CD4-positive, CD25-positive, alpha-beta regulatory T cell (primary cell): ENCODE data around the gene SPSB1. TPM values are rescaled to one million over a fixed set of nuclear protein-coding genes. Genes with fewer than 3 reads are reported as not detected.

Source experiments
- ATAC-seq, 2 donors: fragments of 150-1000 bp; cut with Tn5 transposase; one replicate each; pipeline ENCODE4 v1.10.0; 2021; ENCODE audit warnings: low read depth in 2 of 2, moderate number of reproducible peaks in 2 of 2, moderate library complexity in 1 of 2
- DNase-seq, 3 donors: peaks; one replicate each; pipeline versions ENCODE4 v3.0.0 to v3.0.0-alpha.2; 2012 to 2022; ENCODE audit warnings: mixed read lengths in 1 of 3
- H3K27ac ChIP-seq: one replicate; pipeline ENCODE4 v1.7.0; 2013; ENCODE audit warnings: mild to moderate bottlenecking, low read length; ENCODE audit not compliant: insufficient read depth, poor library complexity, severe bottlenecking
- H3K27me3 ChIP-seq: one replicate; pipeline ENCODE4 v1.7.0; 2013; ENCODE audit warnings: low read length; ENCODE audit not compliant: control insufficient read depth, insufficient read depth
- H3K36me3 ChIP-seq: one replicate; pipeline ENCODE4 v1.7.0; 2013; ENCODE audit warnings: mild to moderate bottlenecking, low read length, moderate library complexity; ENCODE audit not compliant: control insufficient read depth, insufficient read depth
- H3K4me1 ChIP-seq: 2 replicates; pipeline ENCODE4 v1.7.0; 2013; ENCODE audit warnings: mild to moderate bottlenecking, low read length; ENCODE audit not compliant: insufficient read depth, control insufficient read depth, poor library complexity, severe bottlenecking
- H3K4me3 ChIP-seq: one replicate; pipeline ENCODE4 v1.7.0; 2013; ENCODE audit warnings: low read depth, mild to moderate bottlenecking, low read length, moderate library complexity
- H3K9me3 ChIP-seq, 2 experiments: 1 replicate in 1 of 2; 2 replicates in 1 of 2; pipeline ENCODE4 v1.7.0; 2013; ENCODE audit warnings: low read length in 2 of 2, mild to moderate bottlenecking in 1 of 2, moderate library complexity in 1 of 2; ENCODE audit not compliant: control insufficient read depth in 2 of 2
- H3K27ac Mint-ChIP-seq, 3 donors: one replicate each; pipeline ENCODE4 v1.8.0; 2020 to 2022; ENCODE audit warnings: mild to moderate bottlenecking in 3 of 3, mixed read lengths in 3 of 3, moderate library complexity in 2 of 3
- H3K27me3 Mint-ChIP-seq: one replicate; pipeline ENCODE4 v1.8.0; 2022; ENCODE audit warnings: mild to moderate bottlenecking, mixed read lengths
- H3K36me3 Mint-ChIP-seq: one replicate; pipeline ENCODE4 v1.8.0; 2020; ENCODE audit warnings: mixed read lengths
- H3K4me1 Mint-ChIP-seq, 4 donors: one replicate each; pipeline ENCODE4 v1.8.0; 2020 to 2022; ENCODE audit warnings: mixed read lengths in 4 of 4, mild to moderate bottlenecking in 1 of 4
- H3K4me3 Mint-ChIP-seq, 4 donors: one replicate each; pipeline ENCODE4 v1.8.0; 2020 to 2022; ENCODE audit warnings: mild to moderate bottlenecking in 4 of 4, mixed read lengths in 4 of 4, moderate library complexity in 3 of 4
- H3K9me3 Mint-ChIP-seq, 7 donors: one replicate each; pipeline ENCODE4 v1.8.0; 2020 to 2022; ENCODE audit warnings: mixed read lengths in 7 of 7, mild to moderate bottlenecking in 3 of 7, moderate library complexity in 2 of 7
- polyA plus RNA-seq, 4 donors: library from polyadenylated mRNA; unstranded; fragments of 300-500 nt; fragmentation: Illumina TruSeq; gene quantifications; one replicate each; pipeline ENCODE4 v1.2.3, GENCODE V29; 2021
- total RNA-seq: library from RNA; stranded (reverse); gene quantifications from one replicate; pipeline ENCODE4 v1.2.3, GENCODE V29; 2022

Gene SPSB1
- total and polyA plus RNA-seq, 5 donors from 2014 or later, result 7.0 to 19.7 (median 12.3) TPM

- ATAC-seq, result no peak
- no peaks in the 10 kb centered on the region for H3K36me3 ChIP-seq
- no peak overlapping the region for H3K27ac ChIP-seq
- peaks cover 19% of the 10 kb centered on the region for H3K4me1 ChIP-seq
- H3K27ac Mint-ChIP-seq, result no peak overlapping the region
- H3K4me3 ChIP-seq, result no peak overlapping the region
- H3K4me1 Mint-ChIP-seq, result peaks cover 0 to 19% (median 11%) of the 10 kb centered on the region in 4 donors
- no peak for DNase-seq
- no peaks in the 10 kb centered on the region for H3K27me3 Mint-ChIP-seq
- no peaks in the 10 kb centered on the region for H3K36me3 Mint-ChIP-seq
- H3K9me3 Mint-ChIP-seq, result peaks cover 0 to 6% (median 0%) of the 10 kb centered on the region in 7 donors
- H3K4me3 Mint-ChIP-seq, result no peak overlapping the region
- no peaks in the 10 kb centered on the region for H3K27me3 ChIP-seq
- no peaks in the 10 kb centered on the region for H3K9me3 ChIP-seq
Observed at GRCh38 chr1:9397997-9398526, 105.4 kb downstream of the SPSB1 start.

DNA sequence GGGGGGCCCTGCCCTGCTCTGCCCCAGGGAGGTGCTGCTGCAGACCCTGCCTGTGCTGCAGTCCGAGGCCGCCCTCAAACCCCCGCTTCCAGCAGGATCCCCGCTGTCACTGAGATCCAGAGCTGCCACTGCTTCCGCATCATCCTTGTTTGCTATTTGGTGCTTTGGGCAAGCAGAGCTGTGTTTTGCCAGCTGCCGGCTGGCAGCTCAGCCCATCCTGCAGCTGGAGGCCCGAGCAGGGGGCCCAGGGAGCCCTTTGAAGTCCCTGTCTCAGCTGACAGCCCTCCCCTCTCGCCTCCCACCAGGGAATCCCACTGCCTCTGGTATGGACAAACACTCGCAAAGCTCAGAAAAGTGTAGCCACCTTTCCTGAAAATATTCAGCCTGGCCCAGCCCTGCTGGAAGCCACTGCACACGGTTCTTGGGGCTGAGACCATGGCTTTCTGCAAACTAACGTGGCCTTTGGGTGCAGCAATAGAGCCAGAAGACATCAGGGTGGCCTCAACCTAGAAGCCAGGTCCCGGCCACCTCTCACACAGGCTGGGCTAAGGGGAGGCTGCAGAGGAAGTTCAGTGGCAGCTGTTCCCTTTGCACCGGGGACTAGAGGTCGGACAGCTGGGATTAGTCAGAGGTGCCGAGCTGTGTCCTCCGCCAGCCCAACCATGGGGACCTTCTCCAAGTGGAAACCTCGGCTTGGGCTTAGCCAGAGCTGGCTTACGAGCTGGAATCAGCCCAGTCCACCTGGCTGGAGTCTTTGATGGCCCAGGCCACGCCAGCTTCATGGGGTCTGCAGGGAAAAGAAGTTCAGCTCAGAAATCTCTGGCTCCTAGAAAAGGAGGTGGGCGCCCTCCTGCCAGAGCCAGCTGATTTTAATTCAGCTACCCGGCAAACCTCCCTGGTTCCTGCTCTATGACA, 107.1 kb downstream of the SPSB1 start:
- no peak for DNase-seq
- Histone ChIP-seq H3K4me3 (no peak overlapping the region), H3K27me3 (no peaks in the 10 kb centered on the region), H3K9me3 (no peaks in the 10 kb centered on the region), H3K4me1 (peaks cover 19% of the 10 kb centered on the region), H3K27ac (no peak overlapping the region), H3K36me3 (no peaks in the 10 kb centered on the region)
- Mint-ChIP-seq H3K9me3 (peaks cover 0 to 6% (median 0%) of the 10 kb centered on the region in 7 donors), H3K4me1 (peaks cover 0 to 19% (median 11%) of the 10 kb centered on the region in 4 donors), H3K27me3 (no peaks in the 10 kb centered on the region), H3K27ac (peak overlapping the region in 1 of 3 donors; percentile 12), H3K4me3 (peak overlapping the region in 2 of 4 donors; percentile 10 to 50), H3K36me3 (no peaks in the 10 kb centered on the region)
- no peak for ATAC-seq

DNA sequence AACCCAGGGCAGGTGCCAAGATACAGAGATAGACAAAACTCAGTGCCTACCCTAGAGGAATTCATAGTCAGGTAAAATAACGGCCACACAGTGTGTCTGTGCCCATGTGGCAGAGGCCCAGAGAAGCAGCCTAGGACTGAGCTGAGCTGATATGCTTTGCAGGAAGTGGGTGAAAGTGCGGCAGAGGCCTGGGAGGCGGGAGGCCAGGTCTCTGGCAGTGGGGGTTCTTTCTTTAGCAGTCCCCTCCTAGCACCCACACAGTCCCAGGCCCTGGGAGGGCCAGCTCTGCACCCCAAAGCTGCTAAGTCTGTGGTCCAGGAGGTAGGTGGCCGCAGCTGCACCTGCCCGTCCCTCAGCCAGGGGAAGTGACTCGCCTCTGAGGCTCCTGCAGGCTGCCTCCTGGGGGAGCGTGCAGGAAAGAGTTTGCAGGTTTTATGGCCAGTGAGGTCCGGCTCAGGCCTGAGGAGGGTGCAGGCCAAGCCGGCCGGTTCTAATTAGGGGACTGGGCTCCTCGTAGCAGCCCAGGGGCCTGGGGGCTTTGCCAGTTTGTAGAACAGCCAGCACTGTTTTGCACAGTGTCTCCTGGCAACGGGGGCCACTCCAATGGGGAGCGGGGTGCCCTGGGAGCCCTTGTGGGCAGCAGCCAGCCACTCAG, 107.9 kb downstream of the SPSB1 start:
- DNase-seq, result peak in 1 of 3 donors; percentile 64
- peaks cover 0 to 2% (median 0%) of the 10 kb centered on the region in 7 donors for H3K9me3 Mint-ChIP-seq
- H3K4me1 ChIP-seq, result peaks cover 19% of the 10 kb centered on the region

GRCh38 chr1:9401080-9401453, 108.4 kb downstream of the SPSB1 start:
- peaks cover 21% of the 10 kb centered on the region for H3K4me1 ChIP-seq
- Mint-ChIP-seq H3K27ac (no peak overlapping the region), H3K36me3 (no peaks in the 10 kb centered on the region), H3K4me1 (peaks cover 0 to 21% (median 12%) of the 10 kb centered on the region in 4 donors), H3K4me3 (no peak overlapping the region), H3K9me3 (peaks cover 0 to 2% (median 0%) of the 10 kb centered on the region in 7 donors), H3K27me3 (no peaks in the 10 kb centered on the region)
- ATAC-seq, result no peak
- H3K4me3 ChIP-seq, result no peak overlapping the region
- DNase-seq, result no peak
- no peaks in the 10 kb centered on the region for H3K27me3 ChIP-seq
- H3K9me3 ChIP-seq, result no peaks in the 10 kb centered on the region
- H3K36me3 ChIP-seq, result no peaks in the 10 kb centered on the region
- H3K27ac ChIP-seq, result no peak overlapping the region

More for the DNA sequence above, 107.9 kb downstream of the SPSB1 start:
- peak overlapping the region in 1 of 3 donors; percentile 12 for H3K27ac Mint-ChIP-seq
- peaks cover 0 to 19% (median 8%) of the 10 kb centered on the region in 4 donors for H3K4me1 Mint-ChIP-seq
- H3K36me3 Mint-ChIP-seq, result no peaks in the 10 kb centered on the region
- Histone ChIP-seq H3K36me3 (no peaks in the 10 kb centered on the region), H3K9me3 (no peaks in the 10 kb centered on the region), H3K27ac (no peak overlapping the region), H3K27me3 (no peaks in the 10 kb centered on the region), H3K4me3 (no peak overlapping the region)
- peak overlapping the region in 2 of 4 donors; percentile 10 to 50 for H3K4me3 Mint-ChIP-seq
- peak; percentile 87 to 94 for ATAC-seq
- H3K27me3 Mint-ChIP-seq, result no peaks in the 10 kb centered on the region

- ATAC-seq (no peak), DNase-seq (no peak)
- H3K9me3 Mint-ChIP-seq, result peaks cover 0 to 2% (median 0%) of the 10 kb centered on the region in 7 donors
- no peaks in the 10 kb centered on the region for H3K27me3 ChIP-seq
- no peaks in the 10 kb centered on the region for H3K9me3 ChIP-seq
- no peak overlapping the region for H3K4me3 Mint-ChIP-seq
- H3K27ac ChIP-seq, result no peak overlapping the region
- peaks cover 0 to 28% (median 18%) of the 10 kb centered on the region in 4 donors for H3K4me1 Mint-ChIP-seq
- no peaks in the 10 kb centered on the region for H3K27me3 Mint-ChIP-seq
- H3K36me3 ChIP-seq, result no peaks in the 10 kb centered on the region
- H3K27ac Mint-ChIP-seq, result no peak overlapping the region
- peaks cover 24% of the 10 kb centered on the region for H3K4me1 ChIP-seq
- no peak overlapping the region for H3K4me3 ChIP-seq
- H3K36me3 Mint-ChIP-seq, result no peaks in the 10 kb centered on the region
Observed at GRCh38 chr1:9402256-9402616, 109.5 kb downstream of the SPSB1 start.

GRCh38 chr1:9402717-9403225, 110.1 kb downstream of the SPSB1 start:
- DNase-seq (no peak), ATAC-seq (no peak)
- peak overlapping the region in 1 of 3 donors; percentile 42 for H3K27ac Mint-ChIP-seq
- Histone ChIP-seq H3K9me3 (no peaks in the 10 kb centered on the region), H3K4me3 (no peak overlapping the region), H3K36me3 (no peaks in the 10 kb centered on the region), H3K4me1 (peaks cover 24% of the 10 kb centered on the region), H3K27me3 (no peaks in the 10 kb centered on the region), H3K27ac (no peak overlapping the region)
- no peaks in the 10 kb centered on the region for H3K27me3 Mint-ChIP-seq
- no peaks in the 10 kb centered on the region for H3K36me3 Mint-ChIP-seq
- H3K9me3 Mint-ChIP-seq, result peaks cover 0 to 2% (median 0%) of the 10 kb centered on the region in 7 donors
- H3K4me1 Mint-ChIP-seq, result peaks cover 0 to 28% (median 18%) of the 10 kb centered on the region in 4 donors
- H3K4me3 Mint-ChIP-seq, result no peak overlapping the region

DNA sequence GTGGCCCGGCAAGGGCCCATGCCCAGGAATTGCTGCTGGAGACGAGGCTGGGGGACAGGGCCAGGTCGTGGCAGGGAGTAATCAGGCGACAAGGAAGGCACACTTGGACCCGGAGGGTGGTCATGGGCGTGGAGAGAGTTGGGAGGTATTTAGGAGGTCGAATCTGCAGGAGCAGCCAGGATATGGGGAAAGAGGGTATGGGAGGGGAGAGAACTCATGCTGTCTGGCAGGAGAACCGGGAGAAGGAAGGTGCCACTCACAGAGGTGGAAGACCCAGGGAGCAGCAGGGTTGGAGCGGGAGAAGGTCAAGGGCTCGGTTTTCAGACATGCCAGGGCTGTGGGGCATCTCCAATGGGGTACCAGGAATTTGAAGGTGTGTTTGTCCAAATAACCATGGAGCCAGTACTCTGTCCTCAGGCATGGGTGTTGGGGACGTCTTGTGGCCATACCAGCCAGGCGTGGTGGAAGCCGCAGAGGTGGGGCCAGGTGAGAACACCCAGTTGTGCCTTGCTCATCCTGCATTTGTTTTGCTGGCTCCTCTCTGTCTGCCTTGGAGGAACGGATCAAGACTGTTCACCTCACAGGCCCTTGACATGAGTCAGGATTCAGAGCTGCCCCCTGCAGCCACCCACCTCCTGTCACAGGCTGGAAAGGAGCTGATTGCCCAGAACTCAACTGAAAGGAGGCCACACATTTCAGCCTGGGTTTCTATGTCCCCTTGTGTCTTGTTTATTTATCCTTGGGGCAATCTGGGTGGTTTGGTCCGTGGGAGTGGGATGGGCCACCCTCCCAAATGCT, 111.6 kb downstream of the SPSB1 start:
- no peaks in the 10 kb centered on the region for H3K27me3 Mint-ChIP-seq
- H3K4me1 Mint-ChIP-seq, result peaks cover 0 to 33% (median 17%) of the 10 kb centered on the region in 4 donors
- peaks cover 3% of the 10 kb centered on the region for H3K36me3 Mint-ChIP-seq
- no peak for ATAC-seq
- H3K4me3 ChIP-seq, result no peak overlapping the region
- no peak for DNase-seq
- H3K27ac Mint-ChIP-seq, result no peak overlapping the region
- H3K9me3 ChIP-seq, result no peaks in the 10 kb centered on the region
- peaks cover 0 to 2% (median 0%) of the 10 kb centered on the region in 7 donors for H3K9me3 Mint-ChIP-seq
- no peaks in the 10 kb centered on the region for H3K27me3 ChIP-seq
- peaks cover 23% of the 10 kb centered on the region for H3K4me1 ChIP-seq
- no peak overlapping the region for H3K4me3 Mint-ChIP-seq
- no peaks in the 10 kb centered on the region for H3K36me3 ChIP-seq
- no peak overlapping the region for H3K27ac ChIP-seq
